GM12872 (cell line): ENCODE data around the gene FOXP1.

Experiments used
- TF ChIP-seq, protein P1 (sequence below): IDR thresholded peaks from 3 replicates; pipeline ENCODE4 v1.5.1; 2011; ENCODE audit warnings: low read depth, mild to moderate bottlenecking, low read length, moderate library complexity; ENCODE audit not compliant: insufficient read depth

FOXP1 gene

DNA sequence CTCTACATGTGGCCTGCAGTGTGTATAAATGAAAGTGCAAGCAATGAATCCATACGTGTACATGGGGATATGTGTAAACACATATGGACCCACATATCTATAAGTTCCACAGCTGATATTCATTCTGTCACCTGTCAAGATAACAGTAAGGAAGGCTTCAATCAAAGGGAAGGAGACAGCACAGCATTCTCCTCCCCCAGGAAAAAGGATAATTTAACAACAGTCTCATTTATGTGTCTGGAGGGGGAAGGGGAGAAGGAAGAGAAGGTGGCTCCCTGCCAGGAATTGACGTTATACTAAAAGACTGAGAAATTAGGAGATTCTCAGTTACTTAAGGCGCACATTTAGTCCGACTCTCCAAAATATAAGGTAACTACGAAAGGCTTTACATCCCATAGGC lies 345.9 kb downstream of the FOXP1 start:
- TF ChIP-seq, protein P1, sequence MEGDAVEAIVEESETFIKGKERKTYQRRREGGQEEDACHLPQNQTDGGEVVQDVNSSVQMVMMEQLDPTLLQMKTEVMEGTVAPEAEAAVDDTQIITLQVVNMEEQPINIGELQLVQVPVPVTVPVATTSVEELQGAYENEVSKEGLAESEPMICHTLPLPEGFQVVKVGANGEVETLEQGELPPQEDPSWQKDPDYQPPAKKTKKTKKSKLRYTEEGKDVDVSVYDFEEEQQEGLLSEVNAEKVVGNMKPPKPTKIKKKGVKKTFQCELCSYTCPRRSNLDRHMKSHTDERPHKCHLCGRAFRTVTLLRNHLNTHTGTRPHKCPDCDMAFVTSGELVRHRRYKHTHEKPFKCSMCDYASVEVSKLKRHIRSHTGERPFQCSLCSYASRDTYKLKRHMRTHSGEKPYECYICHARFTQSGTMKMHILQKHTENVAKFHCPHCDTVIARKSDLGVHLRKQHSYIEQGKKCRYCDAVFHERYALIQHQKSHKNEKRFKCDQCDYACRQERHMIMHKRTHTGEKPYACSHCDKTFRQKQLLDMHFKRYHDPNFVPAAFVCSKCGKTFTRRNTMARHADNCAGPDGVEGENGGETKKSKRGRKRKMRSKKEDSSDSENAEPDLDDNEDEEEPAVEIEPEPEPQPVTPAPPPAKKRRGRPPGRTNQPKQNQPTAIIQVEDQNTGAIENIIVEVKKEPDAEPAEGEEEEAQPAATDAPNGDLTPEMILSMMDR, result no peak

DNA sequence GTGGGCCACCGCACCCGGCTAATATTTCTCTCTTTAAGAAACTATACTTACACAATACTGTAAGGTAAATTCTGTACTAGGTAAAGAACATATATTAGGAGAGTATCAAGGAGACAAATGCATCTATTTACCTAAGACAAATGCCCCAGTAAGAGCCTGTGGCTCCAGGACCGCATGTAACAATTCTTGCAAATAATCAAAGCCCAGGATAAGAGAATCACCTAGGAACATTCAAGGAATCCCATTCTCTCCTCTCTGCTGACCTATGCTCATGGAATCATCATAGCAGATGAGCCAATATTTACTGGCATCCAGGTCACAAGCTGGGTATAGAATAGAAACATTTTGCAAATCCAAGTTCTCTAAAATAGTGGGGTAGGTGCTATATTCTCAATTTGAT lies 347.7 kb downstream of the FOXP1 start:
- TF ChIP-seq, protein P1, result no peak

DNA sequence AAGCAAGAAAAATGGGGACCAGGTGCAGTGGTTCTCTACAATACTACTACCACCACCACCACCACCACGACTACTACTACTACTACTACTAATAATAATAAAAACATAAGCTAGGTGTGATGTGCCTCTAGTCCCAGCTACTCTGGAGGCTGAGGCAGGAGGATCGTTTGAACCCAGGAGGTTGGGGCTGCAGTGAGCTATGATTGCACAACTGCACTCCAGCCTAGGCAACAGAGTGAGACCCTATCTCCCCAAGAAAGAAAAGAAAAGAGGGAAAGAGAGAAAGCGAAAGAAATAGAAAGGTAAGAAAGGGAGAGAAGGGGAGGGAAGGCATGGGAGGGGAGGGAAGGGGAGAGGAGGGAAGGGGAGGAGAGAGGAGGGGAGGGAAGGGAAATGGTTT lies 350.6 kb downstream of the FOXP1 start:
- TF ChIP-seq, protein P1, result no peak

DNA sequence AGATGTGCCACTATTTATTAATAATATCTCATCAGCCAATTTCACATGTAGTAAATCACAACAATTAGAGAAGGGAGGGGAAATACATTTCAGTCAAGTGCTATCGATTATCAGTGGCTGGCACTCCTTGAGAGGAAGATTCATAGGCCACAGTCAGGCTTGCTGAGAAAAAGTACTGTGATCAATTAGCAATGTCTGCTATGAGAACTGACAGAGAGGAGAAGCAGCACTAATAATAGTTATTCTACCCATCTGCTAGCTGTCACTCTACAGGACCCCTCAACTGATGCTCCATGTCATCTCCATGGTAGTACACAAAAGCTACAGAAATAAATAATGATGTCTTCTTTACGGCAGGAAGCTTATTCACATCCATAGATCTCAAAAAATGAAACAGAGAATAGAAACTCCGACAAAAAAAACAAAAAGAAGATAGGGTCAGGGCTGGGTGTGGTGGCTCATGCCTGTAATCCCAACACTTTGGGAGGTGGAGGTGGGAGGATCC lies 351.3 kb downstream of the FOXP1 start:
- TF ChIP-seq, protein P1, result no peak

DNA sequence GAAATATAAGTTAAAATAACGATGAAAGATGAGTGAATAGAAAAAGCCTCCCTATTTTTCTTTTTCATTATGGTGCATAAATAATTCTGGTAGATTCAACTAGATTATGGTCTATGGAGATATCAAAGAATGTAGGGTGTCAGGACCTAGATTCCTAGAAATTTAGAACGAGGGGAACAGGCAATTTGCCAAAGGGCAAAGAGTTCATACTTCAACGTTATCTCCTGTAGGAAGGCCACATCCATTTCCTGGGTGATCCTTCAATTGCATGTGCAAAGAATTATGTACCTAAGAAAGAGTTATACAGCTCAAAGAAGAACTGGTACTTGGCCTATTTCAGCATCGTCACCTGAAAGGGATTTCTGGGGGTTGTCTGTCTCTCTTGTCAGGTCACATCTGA lies 351.8 kb downstream of the FOXP1 start:
- TF ChIP-seq, protein P1, result no peak

DNA sequence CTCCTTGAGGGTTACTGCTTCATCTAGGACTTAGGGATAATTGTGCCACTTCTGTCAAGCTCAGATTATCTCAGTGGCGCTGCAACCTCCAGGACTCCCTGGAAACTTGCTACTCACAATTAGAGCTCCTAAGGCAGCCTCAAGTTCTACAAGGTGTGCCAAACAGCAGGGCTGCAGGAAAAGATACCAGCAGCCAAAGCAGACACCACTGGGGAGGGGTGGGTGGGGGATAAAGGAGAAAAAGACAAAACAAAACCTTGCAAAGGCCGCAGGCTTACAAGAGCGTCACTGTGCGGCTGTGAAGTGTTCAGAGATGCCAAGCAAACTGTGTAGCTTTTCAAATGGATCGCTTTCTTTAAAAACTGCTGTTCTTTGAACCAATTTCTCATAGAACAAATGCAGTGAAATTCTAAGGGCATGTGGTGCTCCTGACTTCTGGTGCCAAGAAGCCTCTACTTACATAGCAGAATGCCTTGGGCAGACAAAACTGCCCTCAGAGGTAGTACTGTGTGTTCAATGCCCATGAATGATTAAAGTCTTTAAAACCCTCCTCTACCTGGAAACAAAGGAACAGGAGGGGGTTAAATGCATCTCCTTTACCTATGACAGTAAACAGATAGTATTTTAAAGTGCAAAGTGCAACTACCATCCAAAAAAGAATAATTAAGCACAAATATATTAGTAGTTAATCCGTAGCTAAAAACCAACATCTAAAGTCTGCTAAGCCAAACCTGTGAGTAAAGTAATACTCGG lies 353.4 kb downstream of the FOXP1 start:
- TF ChIP-seq, protein P1, result no peak

DNA sequence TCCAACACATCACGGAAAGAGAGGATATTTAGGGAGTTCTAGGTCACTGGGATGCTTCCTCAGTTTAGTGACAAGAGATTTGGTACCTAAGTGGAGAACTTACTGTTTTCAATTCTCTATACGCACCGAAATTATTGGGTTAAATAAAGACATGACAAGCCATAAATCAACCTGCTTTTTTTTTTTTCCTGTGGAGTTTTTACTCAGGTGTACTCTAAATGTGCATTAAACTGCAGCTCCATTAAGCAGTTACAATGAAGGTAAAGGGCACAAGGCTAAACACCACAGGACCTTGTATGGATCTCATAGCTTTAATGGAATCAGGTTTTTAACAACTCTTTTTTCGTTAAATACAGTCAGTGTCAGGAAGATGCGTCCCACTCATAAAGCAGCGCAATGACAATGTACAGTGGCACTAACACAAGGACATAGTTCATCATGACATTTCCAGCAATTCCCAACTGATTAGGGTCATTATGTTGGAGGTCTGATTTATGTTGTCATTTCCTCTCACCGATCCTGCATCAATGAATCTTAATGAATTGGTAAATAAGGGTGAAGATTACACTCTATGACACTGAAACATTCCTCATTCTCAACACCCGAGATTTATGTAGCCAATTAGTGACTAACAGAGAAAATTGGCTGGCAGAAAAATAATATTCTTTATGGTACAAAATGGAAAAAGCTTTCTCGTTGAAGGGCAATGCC lies 355.2 kb downstream of the FOXP1 start:
- TF ChIP-seq, protein P1, result no peak
